22Rv1 (cell line): ENCODE measurements around the gene ADAP1.

ENCODE experiments used
- ZFX ChIP-seq: fragments of 450-650 bp; IDR thresholded peaks from 2 replicates; pipeline ENCODE4 v1.6.1; 2017; ENCODE audit warnings: antibody characterized with exemption, borderline replicate concordance
- TF ChIP-seq, protein P1 (sequence below): fragments of 450-650 bp; IDR thresholded peaks from 2 replicates; pipeline ENCODE4 v1.5.1; 2017; ENCODE audit warnings: mild to moderate bottlenecking

DNA sequence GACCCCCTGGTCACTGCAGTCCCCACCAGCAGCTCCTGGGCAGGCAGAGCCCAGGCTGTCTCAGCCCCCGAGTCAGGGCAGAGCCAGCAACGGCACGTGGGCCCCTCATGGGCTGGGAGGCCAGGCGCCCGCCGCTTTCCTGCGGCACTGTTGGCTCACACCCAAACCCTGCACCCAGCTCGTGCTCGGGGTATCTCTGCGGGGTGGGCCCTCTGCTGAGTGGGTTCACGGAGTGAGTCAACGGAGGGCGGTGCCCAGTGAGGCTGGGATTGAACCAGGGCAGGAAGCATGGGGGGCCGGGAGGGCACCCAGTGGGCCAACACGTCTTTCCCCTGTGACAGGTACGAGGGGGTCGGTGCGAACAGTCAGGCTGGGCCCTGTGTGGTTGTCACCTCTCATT, 28.9 kb downstream of the ADAP1 start:
- TF ChIP-seq, protein P1, sequence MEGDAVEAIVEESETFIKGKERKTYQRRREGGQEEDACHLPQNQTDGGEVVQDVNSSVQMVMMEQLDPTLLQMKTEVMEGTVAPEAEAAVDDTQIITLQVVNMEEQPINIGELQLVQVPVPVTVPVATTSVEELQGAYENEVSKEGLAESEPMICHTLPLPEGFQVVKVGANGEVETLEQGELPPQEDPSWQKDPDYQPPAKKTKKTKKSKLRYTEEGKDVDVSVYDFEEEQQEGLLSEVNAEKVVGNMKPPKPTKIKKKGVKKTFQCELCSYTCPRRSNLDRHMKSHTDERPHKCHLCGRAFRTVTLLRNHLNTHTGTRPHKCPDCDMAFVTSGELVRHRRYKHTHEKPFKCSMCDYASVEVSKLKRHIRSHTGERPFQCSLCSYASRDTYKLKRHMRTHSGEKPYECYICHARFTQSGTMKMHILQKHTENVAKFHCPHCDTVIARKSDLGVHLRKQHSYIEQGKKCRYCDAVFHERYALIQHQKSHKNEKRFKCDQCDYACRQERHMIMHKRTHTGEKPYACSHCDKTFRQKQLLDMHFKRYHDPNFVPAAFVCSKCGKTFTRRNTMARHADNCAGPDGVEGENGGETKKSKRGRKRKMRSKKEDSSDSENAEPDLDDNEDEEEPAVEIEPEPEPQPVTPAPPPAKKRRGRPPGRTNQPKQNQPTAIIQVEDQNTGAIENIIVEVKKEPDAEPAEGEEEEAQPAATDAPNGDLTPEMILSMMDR = no peak
- TF ChIP-seq ZFX = no peak
